Pulmonary artery endothelial cell (primary cell): ENCODE data around the gene ZNF664. TPM values are rescaled to one million over a fixed set of nuclear protein-coding genes. Genes with fewer than 3 reads are reported as not detected.

Experiments used
- DNase-seq: peaks from one replicate; pipeline ENCODE4 v3.0.0-alpha.2; 2011; ENCODE audit warnings: low read depth, low spot score
- total RNA-seq: library from RNA; depleted of rRNA; stranded (reverse); fragments of >200 nt; gene quantifications from 2 replicates; pipeline ENCODE4 v1.2.3, GENCODE V29; 2014

Gene ZNF664
- total RNA-seq, 1 donor from 2014 or later: 55.9 TPM

DNA sequence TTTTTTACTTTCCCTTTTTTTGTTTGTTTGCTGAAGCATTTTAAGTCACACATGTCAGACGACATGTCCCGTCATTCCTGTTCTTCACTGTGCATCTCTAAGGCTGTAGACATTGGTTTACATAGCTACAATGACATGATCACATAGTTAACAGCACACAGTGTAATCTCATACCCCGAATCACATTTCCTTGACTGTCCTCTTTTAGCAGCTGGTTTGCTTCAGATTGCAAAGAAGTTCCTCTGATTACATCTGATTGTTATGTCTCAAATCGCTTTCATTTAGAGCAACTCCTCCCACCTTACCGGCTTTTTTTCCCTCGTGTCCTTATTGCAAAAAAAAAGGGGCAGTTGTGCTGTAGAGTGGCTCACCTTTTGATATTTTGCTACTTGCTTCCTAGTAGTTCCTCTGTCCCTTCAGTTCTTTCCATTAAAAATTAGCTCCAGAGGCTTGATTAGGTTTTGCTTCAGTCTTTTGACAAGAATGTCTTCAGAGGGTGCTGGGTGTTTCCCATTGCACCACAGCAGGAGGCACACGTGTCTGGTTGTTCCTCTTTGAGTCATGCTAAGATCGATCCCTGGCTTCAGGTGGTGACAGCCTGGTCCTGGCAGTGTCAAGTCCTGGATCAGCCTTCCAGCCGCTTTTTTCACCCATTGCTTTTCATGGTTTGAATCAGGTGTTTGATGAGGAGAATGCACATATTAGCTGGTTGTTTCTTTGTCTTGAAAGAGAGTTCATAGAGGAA is 35.0 kb downstream of the ZNF664 start:
- no peak for DNase-seq

DNA sequence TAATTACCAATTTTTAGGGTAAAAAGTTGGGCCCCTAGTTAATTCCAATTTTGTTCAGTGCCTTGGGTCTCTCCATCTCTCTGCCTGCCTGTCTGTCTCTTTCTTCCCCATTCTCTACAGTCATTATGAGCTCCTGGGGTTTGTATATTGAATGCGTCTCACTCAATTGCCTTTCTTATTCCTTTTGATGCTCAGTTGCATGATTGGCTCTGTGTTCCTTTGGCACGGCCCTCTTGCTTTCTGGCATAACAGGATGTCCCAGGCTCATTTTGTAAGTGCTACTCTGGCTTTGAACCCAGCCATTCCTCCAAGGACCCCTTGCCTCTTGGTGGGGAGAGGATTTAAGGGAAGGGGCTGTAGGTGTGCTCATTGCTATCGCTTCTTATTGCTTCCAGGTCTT is 35.6 kb downstream of the ZNF664 start:
- DNase-seq: no peak

DNA sequence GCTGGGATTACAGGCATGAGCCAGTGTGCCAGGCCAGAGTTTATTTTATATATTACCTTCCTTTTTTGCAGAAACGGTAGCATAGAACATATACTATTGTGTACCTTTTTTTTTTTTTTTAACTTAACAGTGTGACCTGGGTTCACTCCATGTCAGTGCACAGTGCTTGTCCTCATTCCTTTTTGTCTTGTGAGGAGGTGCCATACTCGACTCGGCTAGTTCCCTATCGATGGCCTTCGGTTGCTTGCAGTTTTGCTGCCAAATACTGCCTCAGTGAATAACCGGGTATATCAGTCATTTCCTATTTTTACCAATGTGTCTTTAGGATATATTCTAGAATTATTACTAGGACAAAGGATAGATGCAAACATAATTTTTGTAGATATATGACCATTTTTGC is 36.8 kb downstream of the ZNF664 start:
- no peak for DNase-seq

DNA sequence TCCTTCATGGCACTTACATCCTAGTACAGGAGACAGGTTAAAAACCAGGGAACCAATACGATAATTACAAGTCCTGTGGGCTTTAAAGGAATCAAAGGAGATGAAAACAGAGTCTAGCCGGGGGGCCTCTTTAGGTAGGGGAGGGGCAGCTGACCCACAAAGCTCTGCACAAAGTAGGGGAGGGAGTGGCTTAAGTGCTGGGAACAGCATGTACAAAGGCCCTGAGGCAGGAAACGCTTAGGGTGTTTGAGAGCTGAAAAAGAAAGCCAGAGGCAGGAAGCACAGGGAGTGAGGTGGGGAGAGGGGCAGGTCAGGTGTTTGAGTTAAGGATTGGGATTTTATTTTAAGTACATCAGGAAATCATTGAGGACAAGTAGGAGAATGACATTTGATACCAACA is 37.7 kb downstream of the ZNF664 start:
- DNase-seq: no peak

DNA sequence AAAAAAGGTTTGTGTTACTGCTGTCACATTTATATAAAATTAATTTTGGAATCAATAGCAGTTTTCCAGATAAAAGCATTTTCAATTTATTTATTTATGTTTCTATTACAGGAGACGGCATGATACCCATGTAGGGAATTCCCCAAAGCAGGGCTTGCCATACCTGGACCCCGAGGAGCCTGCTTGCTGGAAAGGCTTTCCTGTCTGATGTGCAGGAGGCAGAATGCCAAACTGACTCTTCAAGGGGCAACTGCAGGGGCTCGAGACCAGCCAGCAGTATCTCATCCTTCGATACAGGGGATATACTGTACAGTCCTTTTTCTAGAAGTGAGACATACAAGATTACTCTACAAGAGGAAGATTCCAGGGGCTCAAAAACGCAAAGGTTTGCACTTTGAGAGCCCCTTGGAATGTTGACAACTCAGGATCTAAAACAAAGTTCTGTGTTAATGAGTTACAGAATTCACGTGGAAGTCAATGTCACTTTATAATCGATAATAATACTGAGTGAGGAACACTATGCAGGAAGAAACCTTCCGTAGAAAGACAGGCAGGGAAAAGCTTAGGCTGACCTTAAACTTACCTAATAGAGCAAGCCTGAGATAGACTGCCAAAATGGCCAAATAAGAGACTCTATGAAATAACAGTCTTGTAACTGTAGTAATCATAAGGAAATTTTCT is 38.6 kb downstream of the ZNF664 start:
- no peak for DNase-seq

DNA sequence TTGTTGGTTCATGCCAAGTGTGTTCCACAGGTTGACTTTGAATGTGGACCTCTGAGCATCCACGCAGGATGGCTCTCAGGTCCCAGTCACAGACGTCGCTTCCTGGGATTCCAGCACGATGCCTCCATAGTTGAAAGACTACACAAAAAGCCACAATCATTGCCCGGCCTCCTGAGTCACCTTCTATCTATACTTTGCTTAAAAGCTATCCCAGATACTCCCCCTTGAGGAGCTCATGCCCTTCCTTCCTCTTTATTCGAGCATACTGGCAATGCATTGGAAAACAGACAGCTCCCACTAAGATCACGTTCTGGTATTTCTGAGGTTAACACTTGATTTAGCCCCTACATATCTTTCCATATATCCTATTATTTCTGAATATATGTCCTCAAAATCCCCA is 40.1 kb downstream of the ZNF664 start:
- DNase-seq: no peak

DNA sequence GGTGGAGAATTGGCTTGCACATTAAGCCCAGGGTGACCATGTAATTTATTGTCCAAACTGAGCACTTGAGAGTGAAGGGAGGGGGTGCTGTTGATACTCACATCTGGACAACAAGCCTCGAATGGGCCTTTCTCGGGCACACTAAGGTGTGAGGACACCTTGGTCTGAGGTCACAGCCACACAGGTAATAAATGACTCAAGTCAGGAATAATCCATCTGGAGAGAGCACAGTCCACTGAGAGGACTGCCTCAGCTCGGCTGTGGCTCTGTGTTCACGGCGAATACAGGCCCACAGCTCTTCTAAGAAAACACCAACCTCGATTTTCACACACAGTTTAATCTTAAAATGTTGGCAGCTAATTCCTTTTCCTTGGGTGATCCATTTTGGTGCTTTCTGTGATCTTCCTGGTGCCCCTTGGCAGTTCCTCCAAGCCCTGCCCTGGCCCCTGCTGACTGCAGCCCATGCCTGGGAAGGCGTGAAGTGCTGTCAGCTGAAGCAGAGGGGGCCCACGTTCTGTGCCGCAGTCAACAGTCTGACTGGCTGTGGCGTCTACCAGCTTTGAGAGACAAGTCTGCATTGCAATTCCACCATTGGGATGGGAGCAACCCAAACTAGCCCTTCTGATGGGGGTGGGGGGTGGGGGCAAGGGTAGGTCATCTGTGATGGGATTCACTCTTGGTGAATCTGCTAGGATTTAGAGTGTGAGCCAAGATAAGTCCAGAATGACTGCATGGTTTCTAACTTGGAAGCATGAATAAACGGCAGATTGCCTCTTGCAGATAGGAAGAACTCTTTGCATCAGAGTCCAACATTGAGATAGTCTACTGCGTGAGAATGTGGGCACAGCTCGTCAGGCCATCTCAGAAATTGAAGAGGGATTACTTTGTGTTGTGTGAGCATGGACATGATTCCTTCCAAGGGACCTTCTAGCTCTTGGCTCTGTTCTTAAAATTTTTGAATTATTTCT is 42.8 kb downstream of the ZNF664 start:
- DNase-seq: no peak

DNA sequence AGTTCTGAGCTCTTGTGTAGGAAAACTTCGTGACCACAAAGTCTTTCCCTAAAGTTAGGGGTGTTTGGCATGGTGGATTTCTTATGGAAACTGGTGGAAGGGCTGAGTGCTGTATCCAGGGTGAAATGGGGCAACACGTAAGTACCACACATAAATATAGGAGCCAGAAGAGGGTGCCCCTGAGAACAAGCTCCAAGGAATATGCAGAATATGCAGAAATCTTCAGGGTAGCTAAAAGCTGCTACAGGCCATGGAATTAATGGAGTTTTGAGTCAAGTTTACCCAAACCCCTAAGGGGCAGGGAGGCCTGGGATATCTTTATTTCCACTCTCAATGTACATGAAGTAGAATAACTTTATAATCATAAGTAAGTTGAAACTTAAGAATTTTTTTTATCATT is 44.0 kb downstream of the ZNF664 start:
- DNase-seq: no peak

DNA sequence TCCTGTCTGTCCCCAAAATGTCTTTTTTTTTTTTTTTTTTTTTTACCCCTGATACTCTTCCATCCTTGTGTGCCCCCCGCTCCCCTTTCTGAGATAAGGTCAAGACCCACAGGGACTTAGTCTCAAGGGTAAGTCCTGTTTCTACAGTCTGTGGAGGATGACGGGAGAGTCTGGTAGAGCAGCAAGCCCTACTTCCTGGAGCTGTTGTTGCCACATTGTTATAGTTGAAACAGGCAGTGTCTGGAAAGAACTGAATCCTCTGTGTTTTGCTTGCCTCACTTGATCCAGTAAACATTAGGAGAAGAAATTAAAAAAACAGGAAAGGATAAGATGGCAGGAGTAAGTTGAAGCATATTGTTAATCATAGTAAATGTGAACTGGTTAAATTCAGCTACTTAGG is 45.5 kb downstream of the ZNF664 start:
- DNase-seq: no peak

DNA sequence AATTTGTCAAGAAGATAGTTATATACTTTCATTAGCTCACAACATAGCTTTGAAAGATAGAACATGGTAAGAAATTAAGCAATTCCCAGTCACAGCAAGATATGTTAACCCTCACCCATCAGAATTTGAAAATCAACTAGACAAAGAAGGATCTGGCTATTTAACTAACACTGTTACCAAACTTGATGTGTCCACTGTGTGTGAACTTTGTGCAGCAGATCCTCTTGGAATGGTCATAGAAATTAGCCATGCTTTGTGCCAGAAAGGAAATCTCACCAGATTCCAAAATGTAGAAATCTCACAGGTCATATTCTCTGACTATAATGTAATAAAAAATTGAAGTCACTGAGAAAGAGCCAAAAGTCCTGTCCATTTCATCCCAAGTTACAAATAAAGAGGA is 46.1 kb downstream of the ZNF664 start:
- DNase-seq: no peak

DNA sequence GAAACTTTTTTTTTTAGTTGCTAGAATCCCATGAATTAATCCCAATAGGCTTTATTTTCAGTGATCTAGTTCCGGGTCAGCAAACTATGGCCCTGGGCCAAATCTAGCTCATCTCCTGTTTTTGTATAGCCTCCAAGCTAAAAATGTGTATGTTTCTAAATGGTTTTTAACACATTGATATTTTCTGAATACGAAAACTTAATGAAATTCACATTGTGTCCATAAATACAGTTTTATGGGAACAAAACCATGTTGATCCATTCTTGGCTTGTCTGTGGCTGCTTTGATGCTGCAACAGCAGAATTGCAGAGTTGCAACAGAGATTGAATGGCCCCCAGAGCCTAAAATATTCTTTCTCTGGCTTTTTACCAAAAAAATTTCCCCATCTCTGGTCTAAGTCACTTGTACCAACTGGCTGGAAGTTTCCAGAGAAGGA is 47.5 kb downstream of the ZNF664 start:
- DNase-seq: no peak

DNA sequence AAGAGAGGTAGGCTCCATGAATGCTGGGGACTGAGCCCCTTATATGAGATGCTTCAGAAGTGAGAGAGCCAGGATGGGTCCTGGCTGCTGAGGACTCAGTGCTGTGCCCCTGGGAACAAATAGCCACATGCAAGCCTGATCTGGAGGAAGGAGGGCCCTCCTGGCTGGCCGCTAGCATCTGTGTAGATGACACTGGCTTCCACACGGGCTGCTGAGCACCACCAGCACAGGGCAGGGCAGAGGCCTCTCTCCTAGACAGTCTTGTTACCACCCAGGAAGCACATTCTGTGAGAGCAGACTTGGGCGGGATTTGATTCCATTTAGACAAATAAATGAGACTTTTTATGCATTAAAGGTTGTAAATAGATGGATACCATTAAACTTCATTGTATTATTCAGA is 48.0 kb downstream of the ZNF664 start:
- DNase-seq: no peak

DNA sequence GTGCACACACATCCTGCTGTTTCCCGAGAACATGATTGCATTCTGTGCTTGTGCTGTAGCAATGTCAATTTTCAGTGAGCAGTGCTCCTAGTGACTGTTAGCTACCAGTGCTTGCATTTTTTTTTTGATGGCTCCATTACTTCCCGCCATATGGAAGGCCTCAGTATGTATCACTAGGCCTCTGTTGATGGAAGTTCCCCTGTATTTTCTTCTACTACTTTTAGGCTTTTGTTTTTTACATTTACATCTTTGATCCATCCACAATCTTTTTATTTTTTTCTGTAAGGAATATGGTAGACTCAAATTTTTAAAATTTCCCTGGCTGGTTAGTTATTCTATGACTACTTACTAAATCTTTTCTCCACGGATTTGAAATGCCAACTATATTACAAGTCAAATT is 49.1 kb downstream of the ZNF664 start:
- DNase-seq: no peak

DNA sequence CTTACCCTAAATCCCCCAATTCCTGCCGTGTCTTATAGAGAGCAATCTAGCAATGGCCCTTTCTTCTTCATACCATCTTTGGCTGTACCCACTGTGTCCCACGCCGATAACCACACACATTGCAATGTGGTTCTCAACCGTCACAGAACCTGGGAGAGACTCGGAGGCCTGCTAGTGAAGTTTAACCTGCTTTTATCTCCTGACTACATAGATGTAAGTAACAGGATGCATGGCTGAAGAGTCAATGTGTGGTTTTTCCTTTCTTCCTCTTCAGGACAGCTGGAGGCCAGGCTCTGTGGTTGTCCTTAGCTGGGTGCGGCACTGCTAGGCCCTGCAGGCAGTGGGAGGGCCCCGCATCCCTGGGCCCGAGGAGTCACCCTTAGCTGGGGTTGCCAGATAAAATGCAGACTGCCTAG is 51.3 kb downstream of the ZNF664 start:
- no peak for DNase-seq

DNA sequence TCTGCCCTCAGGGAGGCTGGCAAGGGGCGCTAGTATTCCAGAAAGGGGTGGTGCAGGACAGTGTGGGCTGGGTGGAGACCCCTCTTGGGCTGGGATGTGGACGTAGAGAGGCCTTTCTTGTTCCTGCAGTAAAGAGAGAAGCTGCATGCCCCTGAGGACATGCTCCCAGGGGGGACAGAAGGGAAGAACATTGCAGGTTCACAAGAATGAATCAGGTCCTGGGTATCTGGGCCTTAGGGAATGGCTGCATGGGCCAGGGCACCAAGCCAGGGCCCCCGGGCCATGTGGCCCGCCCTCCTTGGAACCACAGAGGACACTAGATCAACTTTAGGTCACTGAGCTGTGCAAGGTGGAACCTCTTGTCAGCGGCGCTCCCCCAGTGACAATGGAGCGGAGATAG is 51.8 kb downstream of the ZNF664 start:
- no peak for DNase-seq

DNA sequence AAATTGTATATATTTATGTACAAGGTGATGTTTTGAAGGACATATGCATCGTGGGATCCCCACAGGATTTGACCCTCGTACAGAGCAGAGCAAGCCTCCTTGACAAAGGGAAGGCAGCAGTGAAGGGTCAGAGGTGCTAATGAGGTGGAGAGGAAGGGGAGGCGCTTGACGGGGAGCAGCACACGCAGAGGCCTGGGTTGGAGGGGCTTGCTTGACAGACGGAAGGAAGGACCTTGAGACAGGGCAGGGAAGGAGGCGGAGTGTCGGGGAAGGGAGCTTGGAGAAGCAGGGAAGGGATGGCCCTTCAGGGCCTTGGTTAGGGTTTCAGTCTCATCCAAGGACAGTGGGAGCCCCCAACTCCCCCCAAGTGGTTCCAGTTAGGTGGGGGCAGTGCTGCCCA is 52.6 kb downstream of the ZNF664 start:
- DNase-seq: no peak

DNA sequence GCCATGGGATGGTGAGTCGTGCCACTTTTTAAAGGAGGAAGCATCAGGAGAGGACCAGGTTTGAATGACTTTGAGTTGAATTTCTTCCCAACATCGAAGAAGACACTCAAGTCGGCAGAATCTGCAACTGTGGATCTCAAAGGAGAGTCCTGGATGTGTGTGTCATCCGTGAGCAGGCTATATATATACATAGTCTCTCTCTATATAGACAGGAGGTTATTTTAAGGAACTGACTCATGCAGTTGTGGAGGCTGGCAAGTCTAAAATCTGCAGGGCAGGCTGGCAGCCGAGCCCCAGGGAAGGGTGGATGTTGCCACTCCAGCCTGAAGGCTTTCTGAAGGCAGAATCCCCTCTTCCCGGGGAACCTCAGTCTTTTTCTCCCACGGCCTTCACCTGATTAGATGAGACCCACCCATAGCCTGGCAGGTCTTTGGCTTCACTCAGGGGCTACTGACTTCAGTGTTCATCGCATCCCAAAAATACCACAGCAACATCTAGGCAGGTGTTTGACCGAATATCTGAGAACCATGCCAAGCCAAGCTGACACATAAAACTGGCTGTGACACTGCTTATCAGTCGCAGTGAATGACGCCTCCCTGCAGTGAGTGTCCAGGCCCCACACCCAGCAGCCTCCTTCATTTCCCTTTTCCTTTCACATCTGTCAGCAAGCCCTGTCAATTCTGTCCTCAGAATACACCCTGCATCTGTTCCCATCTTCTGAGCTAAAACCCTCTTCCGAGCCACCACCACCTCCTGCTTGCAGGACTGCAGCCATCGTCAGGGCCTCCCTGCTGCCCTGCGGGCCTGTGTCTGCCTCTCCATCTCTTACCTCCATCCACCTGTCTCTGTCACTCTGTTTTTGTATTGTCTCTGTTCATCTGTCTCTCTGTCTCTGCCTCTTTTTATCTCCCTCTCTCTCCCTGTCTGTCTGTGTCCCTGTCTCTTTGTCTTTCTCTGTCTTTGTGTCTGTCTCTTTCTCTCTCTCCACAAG is 54.0 kb downstream of the ZNF664 start:
- no peak for DNase-seq

DNA sequence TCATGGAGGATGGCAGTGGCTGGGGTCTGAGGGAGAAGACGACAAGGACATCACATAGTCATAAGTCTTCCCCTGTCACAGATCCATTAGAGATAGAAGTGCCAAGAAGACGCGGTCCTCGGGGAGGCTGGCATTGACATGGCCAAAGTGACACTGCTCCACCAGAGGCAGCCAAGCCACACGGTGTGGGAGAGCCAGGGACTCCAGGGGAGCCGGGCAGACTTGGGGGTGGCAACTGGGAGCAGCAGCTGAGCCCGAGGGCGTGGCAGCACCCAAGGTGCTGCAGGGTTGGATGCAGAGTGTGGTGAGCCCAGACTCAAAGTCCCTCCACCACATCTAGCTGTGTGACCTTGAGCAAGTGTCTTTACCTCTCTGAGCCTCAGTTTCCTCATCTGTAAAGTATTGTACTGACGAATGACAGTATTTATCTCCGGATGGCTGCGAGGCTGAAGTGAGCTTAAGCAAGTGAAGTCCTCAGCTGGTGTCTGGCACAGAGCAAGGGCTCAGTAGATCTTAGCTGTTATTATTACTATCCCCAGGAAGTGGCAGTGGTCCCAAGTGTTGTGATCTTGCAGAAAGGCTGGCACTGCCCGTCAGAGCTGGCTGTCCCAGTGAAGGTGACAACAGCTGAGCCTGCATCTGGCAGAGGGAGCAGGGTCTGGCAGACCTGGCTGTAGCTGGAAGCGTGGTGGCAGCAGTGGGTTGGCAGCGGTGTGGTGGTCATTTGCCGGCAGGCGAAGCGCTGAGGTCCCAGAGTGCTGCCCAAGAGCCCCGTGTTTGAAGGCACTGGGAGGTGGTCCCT is 54.9 kb downstream of the ZNF664 start:
- no peak for DNase-seq

DNA sequence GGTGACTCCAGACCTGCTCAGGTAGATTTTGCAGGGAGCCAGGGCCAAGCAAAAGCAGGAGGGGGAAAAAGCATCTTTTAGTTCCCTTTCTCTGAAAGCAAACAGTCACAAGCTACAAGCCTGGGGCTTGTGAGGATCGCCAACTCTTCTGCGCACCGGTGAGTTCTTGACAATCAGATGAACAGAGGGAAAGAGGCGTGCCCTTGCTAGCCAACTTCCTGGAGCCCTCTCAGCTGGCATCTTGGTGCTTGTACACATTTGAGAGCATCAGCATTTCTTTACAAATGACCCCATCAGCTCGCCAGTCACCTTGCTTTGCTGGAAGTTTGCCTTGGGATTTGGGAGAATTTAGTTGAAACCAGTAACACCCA is 55.5 kb downstream of the ZNF664 start:
- DNase-seq: no peak

DNA sequence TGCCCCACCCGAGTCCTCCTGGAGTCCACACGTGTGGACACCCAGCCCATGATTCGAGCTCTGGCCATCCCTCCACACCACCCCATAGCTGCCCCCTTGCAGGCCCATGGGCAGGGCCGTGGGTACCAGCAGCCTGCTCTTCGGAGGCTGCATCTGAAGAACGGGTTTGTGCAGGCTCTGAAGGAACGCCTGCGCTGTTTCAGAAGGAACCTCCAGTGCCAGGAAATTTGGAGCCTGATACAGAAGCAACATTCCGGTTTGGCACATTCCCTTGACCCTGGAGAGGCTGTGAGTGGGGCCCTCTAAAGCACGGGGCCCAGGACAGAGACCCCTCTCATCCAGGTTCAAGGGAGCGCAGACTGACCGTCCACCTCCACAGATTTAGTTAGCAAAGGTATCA is 57.0 kb downstream of the ZNF664 start:
- DNase-seq: no peak
